Measurements from ENCODE around the gene WDFY3.
"Not testable (repeated sequence)": the region's sequence is repeated elsewhere in the genome, so short reads cannot be mapped to it uniquely, and the experiment has no call there.

Gene WDFY3

GRCh38 chr4:84697159-84697558 lies 269.3 kb downstream of the WDFY3 start:
- DNase-seq = no peak

DNA sequence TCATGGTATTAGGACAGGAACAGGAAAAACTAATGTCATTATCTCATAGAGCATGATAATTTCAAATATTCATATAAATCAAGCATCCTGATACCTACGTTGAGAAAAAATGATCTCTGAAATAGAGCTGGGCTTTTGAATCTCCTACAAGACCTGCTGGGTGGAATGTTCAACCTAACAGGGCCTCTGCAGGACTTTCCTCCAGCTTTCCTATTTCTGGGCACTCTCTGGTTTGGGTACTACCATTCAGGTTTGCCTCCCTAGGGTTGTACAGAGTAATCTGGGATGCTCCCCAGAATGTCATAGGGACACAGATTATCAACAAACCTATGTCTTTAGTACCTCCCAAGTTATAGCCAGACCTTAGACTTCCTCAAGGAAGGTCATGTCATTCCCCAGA lies 274.7 kb downstream of the WDFY3 start:
- DNase-seq = no peak

GRCh38 chr4:84691170-84691691 lies 275.3 kb downstream of the WDFY3 start:
- DNase-seq = no peak

- no peak for DNase-seq
These were observed 276.0 kb downstream of the WDFY3 start for GRCh38 chr4:84690481-84690880.

DNA sequence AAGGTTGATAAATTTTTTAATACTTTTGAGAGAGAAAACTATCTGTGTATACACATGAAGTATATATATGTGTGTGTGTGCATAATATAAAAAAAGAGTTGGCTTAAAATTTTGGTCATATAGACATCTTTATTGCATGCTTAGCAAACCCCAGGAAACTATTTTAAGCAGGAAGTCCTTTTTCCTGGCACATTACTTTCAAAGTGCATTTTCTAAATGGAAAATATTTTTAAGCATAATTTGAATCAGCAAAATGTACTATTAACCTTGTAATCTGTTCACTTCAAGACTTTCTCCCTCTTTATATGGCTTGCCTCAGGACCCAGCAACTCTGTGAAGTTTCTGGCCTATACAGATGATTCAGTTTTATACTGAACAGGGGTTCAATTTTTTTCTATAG lies 277.3 kb downstream of the WDFY3 start:
- DNase-seq = no peak

GRCh38 chr4:84688605-84689004 lies 277.9 kb downstream of the WDFY3 start:
- DNase-seq = no peak

- no peak for DNase-seq
These were observed 281.4 kb downstream of the WDFY3 start for GRCh38 chr4:84685105-84685504.

DNA sequence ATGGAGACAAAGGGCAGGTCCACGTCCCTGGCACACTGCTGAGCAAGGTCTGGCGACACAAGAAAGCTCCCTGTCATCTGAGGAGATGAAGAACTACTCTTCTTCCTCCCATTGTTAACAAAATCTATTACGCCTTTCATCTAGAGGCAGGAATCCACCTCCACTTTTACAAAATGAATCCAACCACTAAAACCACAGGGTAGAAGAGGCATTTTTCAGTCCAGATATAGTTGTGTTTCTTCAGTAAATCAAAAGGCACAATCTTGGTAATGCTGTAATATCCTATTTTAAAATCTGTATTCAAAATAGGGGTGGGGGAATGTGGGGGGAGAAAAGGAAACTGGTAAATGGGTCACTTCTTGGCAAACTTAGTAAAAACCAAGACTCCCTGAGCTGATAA lies 282.1 kb downstream of the WDFY3 start:
- no peak for DNase-seq

DNA sequence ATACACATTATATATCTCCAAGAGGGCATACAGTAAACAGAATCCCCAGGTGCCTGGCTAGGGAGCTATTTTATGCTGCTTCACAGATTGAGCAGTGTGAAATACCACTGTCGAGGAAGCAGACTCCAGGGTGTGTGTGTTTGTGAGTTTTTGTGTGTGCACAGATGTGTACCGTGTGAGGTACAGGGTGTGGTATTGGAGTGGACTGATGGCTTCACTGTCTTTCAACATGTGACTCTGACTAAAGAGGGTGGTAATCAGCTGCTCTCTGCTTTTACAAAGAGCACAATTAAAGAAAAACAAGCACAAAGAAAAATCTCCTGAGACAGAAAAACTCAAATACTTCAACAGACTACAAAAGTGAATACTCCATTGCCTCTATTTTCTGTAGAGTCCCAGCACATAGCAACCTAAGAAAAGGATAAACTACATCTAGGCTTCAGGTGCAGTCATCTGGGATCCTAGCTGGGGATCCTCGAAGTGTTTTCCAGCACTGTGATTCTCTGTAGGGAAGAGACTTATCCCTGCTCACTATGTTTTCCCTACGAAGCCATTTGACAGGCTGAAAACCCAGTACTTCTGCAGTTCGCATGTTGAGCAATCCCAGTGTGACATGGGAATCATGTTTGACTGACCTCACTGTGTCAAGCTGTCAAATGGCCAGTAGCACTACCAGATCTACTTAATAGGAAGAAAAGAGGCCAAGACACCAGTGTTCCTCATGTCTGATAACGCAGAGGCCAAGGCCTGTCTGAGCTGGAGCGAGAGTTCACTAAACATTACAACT lies 283.2 kb downstream of the WDFY3 start:
- no peak for DNase-seq

- DNase-seq = not testable (repeated sequence)
These were observed 283.8 kb downstream of the WDFY3 start for GRCh38 chr4:84682661-84683060.

DNA sequence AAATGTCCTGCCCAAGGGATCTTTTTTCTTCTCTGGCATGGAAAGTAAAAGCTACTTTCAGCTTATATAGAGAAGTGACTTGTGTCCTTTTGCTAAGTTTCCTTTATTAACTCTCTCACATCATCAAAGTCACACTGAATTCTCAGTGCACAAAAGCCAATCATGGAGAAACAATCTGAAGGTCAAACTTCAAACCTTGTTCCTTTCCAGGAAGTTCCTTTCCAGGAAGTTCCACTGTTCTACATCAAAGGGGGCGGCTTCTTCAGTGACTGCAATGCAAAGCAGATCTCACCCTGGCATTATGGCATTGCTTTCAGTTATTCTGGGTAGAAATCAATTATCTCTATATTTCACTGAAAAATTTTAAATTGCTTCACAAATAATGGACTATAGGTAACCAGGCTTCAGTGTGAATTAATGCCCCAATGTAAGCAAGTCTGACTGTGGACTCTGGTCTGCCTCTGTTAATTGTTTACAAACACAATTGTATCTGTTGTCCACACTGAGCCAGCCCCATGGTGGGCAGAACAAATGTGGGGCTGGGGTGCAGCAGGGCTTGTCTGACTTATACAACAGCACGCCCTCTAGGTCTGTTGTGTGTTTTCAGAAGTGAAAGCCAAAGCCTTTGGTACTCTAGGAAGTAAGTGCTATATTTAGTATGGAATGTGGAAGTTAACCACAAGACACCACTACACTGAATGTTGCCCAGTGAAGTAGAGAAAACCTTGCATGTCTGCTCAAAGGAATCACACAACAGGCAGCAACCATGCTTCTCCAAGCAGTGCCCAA lies 284.8 kb downstream of the WDFY3 start:
- DNase-seq = no peak

GRCh38 chr4:84680956-84681355 lies 285.5 kb downstream of the WDFY3 start:
- DNase-seq = no peak

DNA sequence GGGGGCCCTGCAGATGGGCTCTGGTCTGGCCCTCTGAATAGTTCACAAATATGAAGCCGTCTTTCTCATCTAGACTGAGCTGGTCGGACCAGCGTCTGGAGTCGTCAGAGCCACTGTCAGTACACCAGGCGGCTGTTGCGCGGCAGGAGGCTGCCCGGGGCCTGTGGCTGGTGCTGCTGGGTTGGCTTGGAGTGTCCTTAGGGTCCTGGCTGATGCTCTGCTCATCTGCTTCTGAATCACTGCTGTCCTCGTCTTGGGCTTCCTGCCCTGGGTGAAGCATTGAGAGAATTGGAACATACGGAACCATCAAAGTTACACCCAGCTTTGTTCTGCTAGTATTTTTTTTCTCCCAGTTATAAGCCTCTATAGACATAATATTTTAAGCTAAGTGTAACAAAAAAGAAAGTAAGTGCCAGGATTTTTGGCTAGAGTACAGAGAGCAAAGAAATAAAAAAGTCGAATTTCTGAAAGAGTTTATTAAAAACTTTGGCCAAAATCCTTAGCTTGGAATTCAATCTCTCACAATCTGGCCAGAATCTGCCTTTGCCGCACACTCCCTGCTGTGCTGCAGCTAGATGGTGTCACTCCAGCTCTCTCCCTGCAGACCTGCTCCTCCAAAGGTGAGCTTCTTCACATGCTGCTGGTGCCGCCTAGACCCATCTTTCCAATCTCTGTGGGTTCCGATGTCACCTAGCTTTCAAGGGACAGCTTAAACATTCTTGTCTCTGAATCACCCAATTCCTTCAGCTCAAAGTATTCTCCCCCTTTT lies 287.3 kb downstream of the WDFY3 start:
- no peak for DNase-seq

DNA sequence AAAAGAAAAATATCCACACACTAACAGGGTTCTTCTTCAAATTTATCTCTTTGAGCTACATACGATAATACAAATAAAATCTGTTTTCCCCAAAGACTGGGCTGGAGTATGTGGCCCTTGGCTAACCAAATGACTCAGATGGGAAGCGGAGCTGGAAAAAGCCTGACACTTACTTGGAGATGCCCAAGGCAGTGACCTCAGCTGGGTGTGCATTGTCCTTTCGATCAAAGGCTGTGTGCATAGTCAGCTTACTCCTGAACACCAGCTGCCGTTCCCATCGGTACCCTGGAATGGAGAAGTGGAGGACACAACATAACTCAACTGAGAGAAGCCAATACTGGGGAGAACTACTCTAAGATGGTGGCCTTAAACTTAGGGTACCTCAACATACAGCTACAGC lies 288.5 kb downstream of the WDFY3 start:
- no peak for DNase-seq

DNA sequence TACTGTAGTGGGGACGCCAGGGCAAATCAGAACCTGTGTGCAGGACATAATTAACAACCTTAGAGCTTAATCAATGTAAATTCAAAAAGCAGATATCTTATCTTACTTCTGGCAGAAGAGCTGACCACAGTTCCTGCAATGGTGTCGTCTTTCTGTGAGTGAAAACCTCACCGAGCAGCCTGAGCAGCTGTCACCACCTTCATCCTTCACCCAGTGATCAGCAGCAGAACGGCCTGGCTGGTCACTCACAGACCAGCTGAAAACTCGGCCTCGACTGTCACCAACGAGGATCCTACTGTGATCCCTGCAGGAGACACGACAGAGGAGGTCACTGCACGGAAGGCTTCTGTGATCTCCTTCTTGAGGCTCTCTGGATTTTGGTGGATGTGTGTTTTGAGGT lies 289.4 kb downstream of the WDFY3 start:
- no peak for DNase-seq

DNA sequence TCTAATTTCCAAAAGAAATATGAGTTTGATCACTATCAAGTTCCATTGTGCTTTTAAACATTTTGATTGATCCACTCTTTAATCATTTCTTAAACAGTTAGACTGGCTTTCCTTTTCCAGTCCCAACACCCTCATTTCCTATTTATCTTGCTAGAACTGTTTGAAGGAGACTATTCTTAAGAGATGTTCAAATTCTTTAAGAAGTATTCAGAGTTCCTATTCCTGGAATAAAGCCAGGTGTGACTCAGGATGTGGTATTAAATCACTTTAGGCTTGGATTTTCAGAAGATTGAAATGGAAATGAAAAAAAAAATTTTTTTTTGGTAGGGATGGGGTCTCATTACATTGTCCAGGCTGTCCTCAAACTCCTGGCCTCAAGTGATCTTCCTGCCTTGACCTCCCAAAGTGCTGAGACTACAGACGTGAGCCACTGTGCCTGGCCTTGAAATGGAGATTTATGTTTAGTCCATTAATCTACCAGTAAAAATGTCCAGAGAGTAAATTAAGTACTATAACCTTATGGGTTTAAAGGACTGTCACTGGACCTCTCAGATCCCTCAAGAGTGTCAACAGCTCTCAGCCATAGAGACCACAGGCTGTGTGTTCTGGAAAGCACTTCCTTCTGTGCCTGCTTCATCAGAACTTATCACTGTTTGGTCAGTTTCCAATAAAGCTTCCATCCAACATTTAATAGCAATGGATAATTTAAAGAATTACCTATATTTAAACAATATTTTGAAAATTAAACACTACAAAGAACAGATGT lies 292.8 kb downstream of the WDFY3 start:
- no peak for DNase-seq

DNA sequence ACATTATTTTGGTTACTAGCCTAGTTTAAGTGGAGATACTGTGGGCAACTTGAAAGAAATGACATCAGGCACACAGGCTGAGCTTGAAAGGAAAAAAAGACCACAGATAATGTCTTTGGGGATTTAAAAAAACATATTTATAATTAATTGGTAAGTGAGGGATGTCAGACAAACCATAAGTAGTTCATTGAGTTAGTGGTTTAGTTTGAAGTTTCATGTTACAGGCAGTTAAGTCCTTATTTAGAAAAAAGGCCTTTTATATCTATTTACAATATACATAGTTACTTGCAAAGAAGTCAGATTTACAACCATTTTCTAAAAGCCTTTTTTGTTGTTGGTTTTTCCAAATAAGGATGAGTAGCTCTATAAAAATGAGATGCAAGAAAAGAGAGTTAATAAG lies 294.3 kb downstream of the WDFY3 start:
- no peak for DNase-seq

DNA sequence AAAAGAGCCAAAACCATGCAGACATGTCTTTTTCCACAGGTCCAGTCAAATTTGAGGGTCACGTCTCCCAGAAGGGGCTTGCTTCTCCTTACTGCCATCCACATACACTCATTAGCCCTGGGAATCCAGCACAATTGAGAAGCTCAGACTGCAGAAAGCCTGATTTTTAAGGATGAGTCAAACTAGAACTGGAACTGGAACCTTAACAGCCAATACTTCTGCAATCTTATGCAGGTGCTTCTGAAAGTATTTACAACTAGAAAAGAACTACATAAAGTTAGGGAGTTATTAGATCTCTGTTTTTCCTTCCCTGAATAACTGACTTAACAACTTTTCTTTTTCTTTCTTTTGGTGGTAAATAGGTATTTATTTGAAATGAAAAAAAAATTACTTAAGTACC lies 297.3 kb downstream of the WDFY3 start:
- DNase-seq = no peak

DNA sequence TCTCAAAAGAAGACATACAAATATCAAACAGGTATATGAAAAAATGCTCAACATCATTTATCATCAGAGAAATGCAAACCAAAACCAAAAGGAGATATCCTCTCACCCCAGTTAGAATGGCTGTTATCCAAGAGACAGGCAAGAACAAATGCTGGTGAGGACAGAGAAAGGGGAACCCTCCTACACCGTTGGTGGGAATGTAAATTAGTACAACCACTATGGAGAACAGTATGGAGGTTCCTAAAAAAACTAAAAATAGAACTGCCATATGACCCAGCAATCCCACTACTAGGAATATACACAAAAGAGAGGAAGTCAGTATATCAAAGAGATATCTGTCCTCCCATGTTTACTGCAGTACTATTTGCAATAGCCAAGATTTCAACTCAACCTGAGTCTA lies 300.1 kb downstream of the WDFY3 start:
- DNase-seq = no peak

GRCh38 chr4:84664767-84665166 lies 301.7 kb downstream of the WDFY3 start:
- DNase-seq = not testable (repeated sequence)

DNA sequence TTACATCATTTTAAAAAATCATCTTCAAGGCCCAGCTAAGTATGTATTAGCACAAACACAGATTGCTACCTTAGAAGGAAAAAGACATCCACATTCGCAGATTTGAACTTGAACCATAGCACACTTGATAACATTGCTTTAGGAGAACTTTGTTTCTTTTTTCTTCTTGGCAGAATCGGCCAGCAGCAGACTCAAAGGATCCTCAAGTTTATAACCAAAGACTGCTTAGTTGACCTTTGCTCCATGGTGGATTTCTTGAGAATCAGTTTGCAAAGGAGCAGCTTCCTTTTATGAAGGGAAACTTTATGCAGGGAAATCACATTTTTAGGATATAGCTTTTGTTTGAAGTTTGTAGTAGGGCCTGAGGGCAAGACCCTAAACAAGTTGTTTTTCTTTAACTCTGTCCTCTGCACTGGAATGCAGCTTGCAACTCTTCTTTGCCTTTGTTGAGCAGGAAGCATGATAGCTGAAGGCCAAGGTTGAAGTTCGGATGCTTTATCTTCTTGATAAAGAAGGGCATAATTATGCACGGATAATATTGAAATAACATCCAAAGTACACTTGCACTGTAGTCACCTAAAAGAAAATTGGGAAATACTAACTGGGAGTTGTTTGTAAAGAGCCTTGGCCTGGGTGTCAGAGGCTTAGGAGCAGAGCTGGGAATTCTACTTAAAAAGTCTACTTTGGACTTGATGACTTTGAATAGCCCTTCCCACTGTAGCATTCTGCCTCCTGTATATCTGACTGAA lies 305.1 kb downstream of the WDFY3 start:
- DNase-seq = no peak

GRCh38 chr4:84660606-84661005 lies 305.9 kb downstream of the WDFY3 start:
- no peak for DNase-seq

Measured in activated CD8-positive, alpha-beta memory T cell treated with anti-CD3 and anti-CD28 coated beads, Interleukin-2, amount 50 U/mL, for 48 hours (primary cell).